GM23338 (cell line): ENCODE measurements around the gene KMT2C. TPM values are rescaled to one million over a fixed set of nuclear protein-coding genes. Genes with fewer than 3 reads are reported as not detected.

Experiments
- ATAC-seq: fragments of 200-7000 bp; cut with Tn5 transposase; 3 replicates; pipeline ENCODE4 v1.9.1; 2020
- DNase-seq: peaks from one replicate; pipeline ENCODE4 v3.0.0-alpha.2; 2015; ENCODE audit warnings: low spot score
- H2AFZ ChIP-seq: fragments of 200-600 bp; sonication (generic); 2 replicates; pipeline ENCODE4 v1.8.0; 2016; ENCODE audit warnings: antibody characterized with exemption, mild to moderate bottlenecking, moderate library complexity
- H3F3A ChIP-seq: fragments of 200-600 bp; sonication (generic); replicated peaks from 2 replicates; pipeline ENCODE4 v1.8.0; 2017; ENCODE audit warnings: antibody characterized with exemption, mixed run types, low read depth
- H3K27ac ChIP-seq: fragments of 200-600 bp; sonication (generic); 2 replicates; pipeline ENCODE4 v1.6.1; 2016; ENCODE audit warnings: low read depth
- H3K27me3 ChIP-seq: fragments of 200-600 bp; sonication (generic); 2 replicates; pipeline ENCODE4 v1.8.0; 2016; ENCODE audit warnings: mild to moderate bottlenecking, mixed run types, moderate library complexity; ENCODE audit not compliant: insufficient read depth
- H3K36me3 ChIP-seq: fragments of 200-600 bp; sonication (generic); 2 replicates; pipeline ENCODE4 v1.8.0; 2016; ENCODE audit warnings: mild to moderate bottlenecking; ENCODE audit not compliant: insufficient read depth
- H3K4me1 ChIP-seq: fragments of 200-600 bp; sonication (generic); 2 replicates; pipeline ENCODE4 v1.8.0; 2016; ENCODE audit warnings: mild to moderate bottlenecking, moderate library complexity; ENCODE audit not compliant: insufficient read depth
- H3K4me2 ChIP-seq: fragments of 200-600 bp; sonication (generic); 2 replicates; pipeline ENCODE4 v1.7.1; 2017; ENCODE audit warnings: mixed run types
- H3K4me3 ChIP-seq: fragments of 200-600 bp; sonication (generic); 2 replicates; pipeline ENCODE4 v1.6.1; 2016; ENCODE audit warnings: mixed run types
- H3K79me2 ChIP-seq: fragments of 200-600 bp; sonication (generic); replicated peaks from 2 replicates; pipeline ENCODE4 v1.8.0; 2017; ENCODE audit warnings: mild to moderate bottlenecking; ENCODE audit not compliant: insufficient read depth
- H3K9me2 ChIP-seq: fragments of 200-600 bp; sonication (generic); 2 replicates; pipeline ENCODE4 v1.8.0; 2017; ENCODE audit not compliant: insufficient read depth
- H4K20me1 ChIP-seq: fragments of 200-600 bp; sonication (generic); replicated peaks from 2 replicates; pipeline ENCODE4 v1.8.0; 2017; ENCODE audit warnings: mild to moderate bottlenecking; ENCODE audit not compliant: insufficient read depth
- H3K27ac Mint-ChIP-seq: 2 replicates; pipeline ENCODE4 v1.8.0; 2020; ENCODE audit warnings: inconsistent platforms, mild to moderate bottlenecking, moderate library complexity, mixed read lengths
- H3K27me3 Mint-ChIP-seq: 3 replicates; pipeline ENCODE4 v1.8.0; 2022; ENCODE audit warnings: low read depth, mild to moderate bottlenecking, moderate library complexity, mixed read lengths, inconsistent platforms; ENCODE audit not compliant: insufficient read depth, poor library complexity
- H3K36me3 Mint-ChIP-seq: 3 replicates; pipeline ENCODE4 v1.8.0; 2021; ENCODE audit warnings: low read depth, mild to moderate bottlenecking, inconsistent platforms, moderate library complexity, mixed read lengths
- H3K4me1 Mint-ChIP-seq: 3 replicates; pipeline ENCODE4 v1.8.0; 2020; ENCODE audit warnings: mild to moderate bottlenecking, inconsistent platforms, mixed read lengths
- H3K4me3 Mint-ChIP-seq: 3 replicates; pipeline ENCODE4 v1.8.0; 2021; ENCODE audit warnings: moderate library complexity, mild to moderate bottlenecking, inconsistent platforms, mixed read lengths
- H3K9me3 Mint-ChIP-seq: 3 replicates; pipeline ENCODE4 v1.8.0; 2020; ENCODE audit warnings: moderate library complexity, mild to moderate bottlenecking, inconsistent platforms, mixed read lengths
- CREB1 ChIP-seq: fragments of 250-450 bp; sonication (Bioruptor Pico); IDR thresholded peaks from 2 replicates; pipeline ENCODE4 v1.5.0; 2020; ENCODE audit warnings: low read depth, mild to moderate bottlenecking, moderate library complexity
- JUNB ChIP-seq: IDR thresholded peaks from one replicate; pipeline ENCODE4 v1.6.1; 2016; ENCODE audit warnings: antibody characterized with exemption; ENCODE audit not compliant: unreplicated experiment
- STAT1 ChIP-seq: IDR thresholded peaks from one replicate; pipeline ENCODE4 v1.6.1; 2016; ENCODE audit warnings: antibody characterized with exemption; ENCODE audit not compliant: unreplicated experiment
- polyA plus RNA-seq: library from polyadenylated mRNA; unstranded; fragments of >200 nt; fragmentation: Nextera tagmentation; extraction: Ambion mirVana; gene quantifications from 2 replicates; pipeline ENCODE4 v1.2.1, GENCODE V29; 2016
- total RNA-seq: library from RNA; depleted of rRNA; stranded (reverse); fragments of >200 nt; shearing (Covaris generic); gene quantifications from 2 replicates; pipeline ENCODE4 v1.2.3, GENCODE V29; 2014
- TF ChIP-seq, protein P1 (sequence below), 2 experiments: fragments of 200-600 bp in 1 of 2; sonication (generic) in 1 of 2; conservative IDR thresholded peaks; 2 replicates each; pipeline versions ENCODE4 v1.5.1 to v1.6.1; 2016 to 2017; ENCODE audit warnings: antibody characterized with exemption in 2 of 2, low read depth in 2 of 2, mild to moderate bottlenecking in 2 of 2, moderate library complexity in 1 of 2
- TF ChIP-seq, protein P2 (sequence below): fragments of 250-450 bp; sonication (Bioruptor Pico); IDR thresholded peaks from 2 replicates; pipeline ENCODE4 v1.5.0; 2020; ENCODE audit warnings: mild to moderate bottlenecking, moderate library complexity
- TF ChIP-seq, protein P3 (sequence below): IDR thresholded peaks from 2 replicates; pipeline ENCODE4 v1.6.1; 2016; ENCODE audit warnings: antibody characterized with exemption
- TF ChIP-seq, protein P4 (sequence below): IDR thresholded peaks from one replicate; pipeline ENCODE4 v1.6.1; 2018; ENCODE audit warnings: antibody characterized with exemption; ENCODE audit not compliant: unreplicated experiment

Gene KMT2C
- total and polyA plus RNA-seq, 2 experiments from 2014 or later: 11.4 to 39.0 TPM

DNA sequence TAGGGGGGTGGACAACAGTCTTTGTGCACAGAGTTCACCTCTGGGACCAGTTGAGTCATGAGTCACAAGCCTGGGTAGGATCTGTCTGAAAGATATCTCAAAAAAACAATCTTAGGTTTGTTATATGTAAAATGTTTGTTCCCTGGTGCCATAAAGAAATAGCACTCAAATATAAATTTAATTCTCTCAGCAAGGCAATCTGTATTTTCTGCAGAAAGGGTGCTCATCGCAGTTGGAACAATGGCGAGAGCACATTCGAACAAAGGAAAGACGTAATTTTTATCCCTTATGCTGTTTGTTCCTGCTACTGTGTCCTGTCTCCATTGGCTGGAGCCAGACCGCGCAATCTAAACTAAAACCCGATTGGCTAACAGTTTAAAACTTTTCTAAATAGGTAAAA is 346.6 kb downstream of the KMT2C start:
- TF ChIP-seq, protein P1, sequence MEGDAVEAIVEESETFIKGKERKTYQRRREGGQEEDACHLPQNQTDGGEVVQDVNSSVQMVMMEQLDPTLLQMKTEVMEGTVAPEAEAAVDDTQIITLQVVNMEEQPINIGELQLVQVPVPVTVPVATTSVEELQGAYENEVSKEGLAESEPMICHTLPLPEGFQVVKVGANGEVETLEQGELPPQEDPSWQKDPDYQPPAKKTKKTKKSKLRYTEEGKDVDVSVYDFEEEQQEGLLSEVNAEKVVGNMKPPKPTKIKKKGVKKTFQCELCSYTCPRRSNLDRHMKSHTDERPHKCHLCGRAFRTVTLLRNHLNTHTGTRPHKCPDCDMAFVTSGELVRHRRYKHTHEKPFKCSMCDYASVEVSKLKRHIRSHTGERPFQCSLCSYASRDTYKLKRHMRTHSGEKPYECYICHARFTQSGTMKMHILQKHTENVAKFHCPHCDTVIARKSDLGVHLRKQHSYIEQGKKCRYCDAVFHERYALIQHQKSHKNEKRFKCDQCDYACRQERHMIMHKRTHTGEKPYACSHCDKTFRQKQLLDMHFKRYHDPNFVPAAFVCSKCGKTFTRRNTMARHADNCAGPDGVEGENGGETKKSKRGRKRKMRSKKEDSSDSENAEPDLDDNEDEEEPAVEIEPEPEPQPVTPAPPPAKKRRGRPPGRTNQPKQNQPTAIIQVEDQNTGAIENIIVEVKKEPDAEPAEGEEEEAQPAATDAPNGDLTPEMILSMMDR (conservative IDR thresholded peaks at IDR 0.05; ENCODE audit: low read depth in 2 of 2): no peak
- TF ChIP-seq STAT1: no peak
- TF ChIP-seq, protein P2, sequence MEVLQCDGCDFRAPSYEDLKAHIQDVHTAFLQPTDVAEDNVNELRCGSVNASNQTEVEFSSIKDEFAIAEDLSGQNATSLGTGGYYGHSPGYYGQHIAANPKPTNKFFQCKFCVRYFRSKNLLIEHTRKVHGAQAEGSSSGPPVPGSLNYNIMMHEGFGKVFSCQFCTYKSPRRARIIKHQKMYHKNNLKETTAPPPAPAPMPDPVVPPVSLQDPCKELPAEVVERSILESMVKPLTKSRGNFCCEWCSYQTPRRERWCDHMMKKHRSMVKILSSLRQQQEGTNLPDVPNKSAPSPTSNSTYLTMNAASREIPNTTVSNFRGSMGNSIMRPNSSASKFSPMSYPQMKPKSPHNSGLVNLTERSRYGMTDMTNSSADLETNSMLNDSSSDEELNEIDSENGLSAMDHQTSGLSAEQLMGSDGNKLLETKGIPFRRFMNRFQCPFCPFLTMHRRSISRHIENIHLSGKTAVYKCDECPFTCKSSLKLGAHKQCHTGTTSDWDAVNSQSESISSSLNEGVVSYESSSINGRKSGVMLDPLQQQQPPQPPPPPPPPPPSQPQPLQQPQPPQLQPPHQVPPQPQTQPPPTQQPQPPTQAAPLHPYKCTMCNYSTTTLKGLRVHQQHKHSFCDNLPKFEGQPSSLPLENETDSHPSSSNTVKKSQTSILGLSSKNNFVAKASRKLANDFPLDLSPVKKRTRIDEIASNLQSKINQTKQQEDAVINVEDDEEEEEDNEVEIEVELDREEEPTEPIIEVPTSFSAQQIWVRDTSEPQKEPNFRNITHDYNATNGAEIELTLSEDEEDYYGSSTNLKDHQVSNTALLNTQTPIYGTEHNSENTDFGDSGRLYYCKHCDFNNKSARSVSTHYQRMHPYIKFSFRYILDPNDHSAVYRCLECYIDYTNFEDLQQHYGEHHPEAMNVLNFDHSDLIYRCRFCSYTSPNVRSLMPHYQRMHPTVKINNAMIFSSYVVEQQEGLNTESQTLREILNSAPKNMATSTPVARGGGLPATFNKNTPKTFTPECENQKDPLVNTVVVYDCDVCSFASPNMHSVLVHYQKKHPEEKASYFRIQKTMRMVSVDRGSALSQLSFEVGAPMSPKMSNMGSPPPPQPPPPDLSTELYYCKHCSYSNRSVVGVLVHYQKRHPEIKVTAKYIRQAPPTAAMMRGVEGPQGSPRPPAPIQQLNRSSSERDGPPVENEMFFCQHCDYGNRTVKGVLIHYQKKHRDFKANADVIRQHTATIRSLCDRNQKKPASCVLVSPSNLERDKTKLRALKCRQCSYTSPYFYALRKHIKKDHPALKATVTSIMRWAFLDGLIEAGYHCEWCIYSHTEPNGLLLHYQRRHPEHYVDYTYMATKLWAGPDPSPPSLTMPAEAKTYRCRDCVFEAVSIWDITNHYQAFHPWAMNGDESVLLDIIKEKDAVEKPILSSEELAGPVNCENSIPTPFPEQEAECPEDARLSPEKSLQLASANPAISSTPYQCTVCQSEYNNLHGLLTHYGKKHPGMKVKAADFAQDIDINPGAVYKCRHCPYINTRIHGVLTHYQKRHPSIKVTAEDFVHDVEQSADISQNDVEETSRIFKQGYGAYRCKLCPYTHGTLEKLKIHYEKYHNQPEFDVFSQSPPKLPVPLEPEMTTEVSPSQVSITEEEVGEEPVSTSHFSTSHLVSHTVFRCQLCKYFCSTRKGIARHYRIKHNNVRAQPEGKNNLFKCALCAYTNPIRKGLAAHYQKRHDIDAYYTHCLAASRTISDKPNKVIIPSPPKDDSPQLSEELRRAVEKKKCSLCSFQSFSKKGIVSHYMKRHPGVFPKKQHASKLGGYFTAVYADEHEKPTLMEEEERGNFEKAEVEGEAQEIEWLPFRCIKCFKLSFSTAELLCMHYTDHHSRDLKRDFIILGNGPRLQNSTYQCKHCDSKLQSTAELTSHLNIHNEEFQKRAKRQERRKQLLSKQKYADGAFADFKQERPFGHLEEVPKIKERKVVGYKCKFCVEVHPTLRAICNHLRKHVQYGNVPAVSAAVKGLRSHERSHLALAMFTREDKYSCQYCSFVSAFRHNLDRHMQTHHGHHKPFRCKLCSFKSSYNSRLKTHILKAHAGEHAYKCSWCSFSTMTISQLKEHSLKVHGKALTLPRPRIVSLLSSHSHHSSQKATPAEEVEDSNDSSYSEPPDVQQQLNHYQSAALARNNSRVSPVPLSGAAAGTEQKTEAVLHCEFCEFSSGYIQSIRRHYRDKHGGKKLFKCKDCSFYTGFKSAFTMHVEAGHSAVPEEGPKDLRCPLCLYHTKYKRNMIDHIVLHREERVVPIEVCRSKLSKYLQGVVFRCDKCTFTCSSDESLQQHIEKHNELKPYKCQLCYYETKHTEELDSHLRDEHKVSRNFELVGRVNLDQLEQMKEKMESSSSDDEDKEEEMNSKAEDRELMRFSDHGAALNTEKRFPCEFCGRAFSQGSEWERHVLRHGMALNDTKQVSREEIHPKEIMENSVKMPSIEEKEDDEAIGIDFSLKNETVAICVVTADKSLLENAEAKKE: no peak
- TF ChIP-seq JUNB: no peak
- TF ChIP-seq, protein P3, sequence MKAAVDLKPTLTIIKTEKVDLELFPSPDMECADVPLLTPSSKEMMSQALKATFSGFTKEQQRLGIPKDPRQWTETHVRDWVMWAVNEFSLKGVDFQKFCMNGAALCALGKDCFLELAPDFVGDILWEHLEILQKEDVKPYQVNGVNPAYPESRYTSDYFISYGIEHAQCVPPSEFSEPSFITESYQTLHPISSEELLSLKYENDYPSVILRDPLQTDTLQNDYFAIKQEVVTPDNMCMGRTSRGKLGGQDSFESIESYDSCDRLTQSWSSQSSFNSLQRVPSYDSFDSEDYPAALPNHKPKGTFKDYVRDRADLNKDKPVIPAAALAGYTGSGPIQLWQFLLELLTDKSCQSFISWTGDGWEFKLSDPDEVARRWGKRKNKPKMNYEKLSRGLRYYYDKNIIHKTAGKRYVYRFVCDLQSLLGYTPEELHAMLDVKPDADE: no peak
- no peak for TF ChIP-seq CREB1 (CRISPR knock-in tag)
- TF ChIP-seq, protein P4, sequence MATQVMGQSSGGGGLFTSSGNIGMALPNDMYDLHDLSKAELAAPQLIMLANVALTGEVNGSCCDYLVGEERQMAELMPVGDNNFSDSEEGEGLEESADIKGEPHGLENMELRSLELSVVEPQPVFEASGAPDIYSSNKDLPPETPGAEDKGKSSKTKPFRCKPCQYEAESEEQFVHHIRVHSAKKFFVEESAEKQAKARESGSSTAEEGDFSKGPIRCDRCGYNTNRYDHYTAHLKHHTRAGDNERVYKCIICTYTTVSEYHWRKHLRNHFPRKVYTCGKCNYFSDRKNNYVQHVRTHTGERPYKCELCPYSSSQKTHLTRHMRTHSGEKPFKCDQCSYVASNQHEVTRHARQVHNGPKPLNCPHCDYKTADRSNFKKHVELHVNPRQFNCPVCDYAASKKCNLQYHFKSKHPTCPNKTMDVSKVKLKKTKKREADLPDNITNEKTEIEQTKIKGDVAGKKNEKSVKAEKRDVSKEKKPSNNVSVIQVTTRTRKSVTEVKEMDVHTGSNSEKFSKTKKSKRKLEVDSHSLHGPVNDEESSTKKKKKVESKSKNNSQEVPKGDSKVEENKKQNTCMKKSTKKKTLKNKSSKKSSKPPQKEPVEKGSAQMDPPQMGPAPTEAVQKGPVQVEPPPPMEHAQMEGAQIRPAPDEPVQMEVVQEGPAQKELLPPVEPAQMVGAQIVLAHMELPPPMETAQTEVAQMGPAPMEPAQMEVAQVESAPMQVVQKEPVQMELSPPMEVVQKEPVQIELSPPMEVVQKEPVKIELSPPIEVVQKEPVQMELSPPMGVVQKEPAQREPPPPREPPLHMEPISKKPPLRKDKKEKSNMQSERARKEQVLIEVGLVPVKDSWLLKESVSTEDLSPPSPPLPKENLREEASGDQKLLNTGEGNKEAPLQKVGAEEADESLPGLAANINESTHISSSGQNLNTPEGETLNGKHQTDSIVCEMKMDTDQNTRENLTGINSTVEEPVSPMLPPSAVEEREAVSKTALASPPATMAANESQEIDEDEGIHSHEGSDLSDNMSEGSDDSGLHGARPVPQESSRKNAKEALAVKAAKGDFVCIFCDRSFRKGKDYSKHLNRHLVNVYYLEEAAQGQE: no peak
- Mint-ChIP-seq H3K4me1 (peaks cover 3% of the 10 kb centered on the region), H3K9me3 (peaks cover 25% of the 10 kb centered on the region), H3K27me3 (peaks cover 7% of the 10 kb centered on the region), H3K36me3 (peaks cover 25% of the 10 kb centered on the region), H3K27ac (no peak overlapping the region), H3K4me3 (no peak overlapping the region)
- 0 out of 2 replicates have a peak, but pooled peaks cover 6% of the 10 kb centered on the region for H3K79me2 ChIP-seq
- H3K4me1 ChIP-seq: no peaks in the 10 kb centered on the region
- no peaks in the 10 kb centered on the region for H3K9me2 ChIP-seq
- no peak overlapping the region for H3K4me2 ChIP-seq
- H4K20me1 ChIP-seq: no peaks in the 10 kb centered on the region
- no peak overlapping the region for H2AFZ ChIP-seq
- H3K27ac ChIP-seq: no peak overlapping the region
- peaks cover 8% of the 10 kb centered on the region for H3K36me3 ChIP-seq
- DNase-seq (no peak), ATAC-seq (no peak)
- H3K27me3 ChIP-seq: no peaks in the 10 kb centered on the region
- H3F3A ChIP-seq: no peaks in the 10 kb centered on the region
- H3K4me3 ChIP-seq: no peak overlapping the region
